ENCODE data around the gene PRRG1.
"Not testable (repeated sequence)": the region's sequence is repeated elsewhere in the genome, so short reads cannot be mapped to it uniquely, and the experiment has no call there.

The PRRG1 gene

GRCh38 chrX:37378830-37379229, 29.7 kb downstream of the PRRG1 start:
- no peak for DNase-seq

DNA sequence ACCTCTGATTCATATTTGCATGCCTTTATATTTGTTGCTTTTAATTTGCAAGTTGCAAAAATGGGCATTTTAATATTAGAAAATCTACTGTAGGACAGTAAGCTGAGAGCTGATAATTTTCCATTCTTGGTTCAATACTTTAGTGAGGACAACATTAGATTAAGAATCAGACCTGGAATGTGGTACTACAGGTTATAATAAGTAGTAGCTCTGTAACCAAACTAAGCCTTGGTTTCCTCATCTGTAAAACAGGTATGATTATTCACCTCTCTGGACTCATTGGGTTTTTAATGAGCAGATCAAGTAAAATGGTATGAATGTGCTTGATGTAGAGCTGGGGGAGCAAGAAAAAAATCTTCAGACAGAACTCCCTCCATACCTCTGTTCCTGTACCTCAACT, 31.1 kb downstream of the PRRG1 start:
- DNase-seq, result no peak

GRCh38 chrX:37380924-37381323, 31.8 kb downstream of the PRRG1 start:
- peak; percentile 11 for DNase-seq

DNA sequence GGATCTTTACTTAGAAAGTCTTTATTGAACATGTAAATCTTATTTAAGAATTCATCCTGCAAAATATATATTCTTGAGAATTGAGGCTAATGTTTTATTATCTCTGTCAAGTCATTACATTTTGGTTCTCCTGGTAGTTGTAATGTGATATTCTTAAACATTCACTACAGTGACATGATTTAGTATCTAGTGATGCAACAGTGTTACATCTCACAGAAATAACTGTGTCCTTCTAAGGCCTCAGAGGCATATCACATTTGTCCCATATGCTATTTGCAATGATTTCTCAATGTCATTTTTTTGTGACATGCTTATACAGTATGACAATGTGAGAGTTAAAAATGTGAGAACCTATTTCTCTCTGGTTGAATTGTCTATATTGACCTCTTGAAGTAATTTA, 34.1 kb downstream of the PRRG1 start:
- no peak for DNase-seq

GRCh38 chrX:37388413-37388812, 39.2 kb downstream of the PRRG1 start:
- no peak for DNase-seq

GRCh38 chrX:37405956-37406355, 56.8 kb downstream of the PRRG1 start:
- DNase-seq, result peak; percentile 8

DNA sequence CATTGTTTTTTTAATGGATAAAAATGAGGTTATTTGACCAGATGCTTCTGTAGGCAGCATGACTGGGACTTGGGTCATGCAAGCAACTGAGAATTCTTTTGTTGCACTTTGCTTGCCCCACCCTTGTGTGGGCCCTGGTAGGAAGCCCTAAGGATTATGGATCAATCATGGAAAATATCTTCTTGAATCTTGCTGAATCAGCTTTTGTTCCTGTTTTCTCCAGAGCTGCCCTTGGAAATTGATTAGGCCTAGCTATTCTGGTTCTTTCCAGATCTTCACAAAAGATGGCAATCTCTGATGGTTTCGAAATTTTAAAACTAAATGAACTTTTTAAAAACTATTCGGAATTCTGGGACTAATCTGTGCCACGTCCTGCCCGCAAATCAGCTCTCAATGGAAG, 58.6 kb downstream of the PRRG1 start:
- no peak for DNase-seq

- DNase-seq, result no peak
Observed at GRCh38 chrX:37409278-37409677, 60.1 kb downstream of the PRRG1 start.

DNA sequence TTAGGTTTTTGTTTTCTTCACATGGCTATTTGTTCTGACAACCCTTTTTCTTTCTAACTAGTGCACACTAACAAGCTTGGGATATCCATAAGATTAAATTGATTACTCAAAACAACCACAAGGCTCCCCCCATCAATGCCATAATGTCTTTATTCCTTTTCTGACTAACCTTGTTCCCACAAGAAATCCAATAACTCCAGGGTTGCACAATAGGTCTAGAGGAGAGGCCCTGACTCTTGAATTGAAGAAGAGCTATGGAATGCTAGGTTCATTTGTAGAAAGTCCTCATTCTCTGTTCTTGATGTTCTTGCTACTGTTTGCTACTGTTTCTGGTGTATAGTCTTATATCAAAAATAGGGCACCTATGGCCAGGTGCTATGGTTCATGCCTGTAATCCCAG, 71.0 kb downstream of the PRRG1 start:
- DNase-seq, result no peak

- no peak for DNase-seq
Observed at GRCh38 chrX:37420756-37421155, 71.6 kb downstream of the PRRG1 start.

DNA sequence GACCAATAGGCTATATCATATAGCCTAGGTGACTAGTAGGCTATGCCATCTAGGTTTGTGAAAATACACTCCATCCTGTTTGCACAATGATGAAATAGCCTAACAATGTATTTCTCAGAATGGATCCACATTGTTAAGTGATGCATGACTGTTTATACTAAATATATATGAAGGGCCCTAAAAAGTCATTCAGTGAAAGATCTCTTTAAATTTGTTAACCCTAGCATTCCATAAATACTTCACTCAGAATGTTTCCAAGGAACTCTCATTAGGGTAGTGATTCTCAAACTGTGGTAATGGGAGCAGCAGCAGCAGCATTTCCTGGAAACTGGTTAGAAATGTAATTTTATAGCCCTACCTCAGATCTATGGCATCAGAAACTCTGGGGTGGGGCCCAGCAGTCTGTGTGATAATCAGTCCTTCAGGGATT, 74.9 kb downstream of the PRRG1 start:
- DNase-seq, result no peak

- DNase-seq, result no peak
Observed at GRCh38 chrX:37425370-37425769, 76.2 kb downstream of the PRRG1 start.

- not testable (repeated sequence) for DNase-seq
Observed at GRCh38 chrX:37428962-37429361, 79.8 kb downstream of the PRRG1 start.

- DNase-seq, result no peak
Observed at GRCh38 chrX:37434362-37434761, 85.2 kb downstream of the PRRG1 start.

- DNase-seq, result no peak
Observed at GRCh38 chrX:37437160-37437559, 88.0 kb downstream of the PRRG1 start.

DNA sequence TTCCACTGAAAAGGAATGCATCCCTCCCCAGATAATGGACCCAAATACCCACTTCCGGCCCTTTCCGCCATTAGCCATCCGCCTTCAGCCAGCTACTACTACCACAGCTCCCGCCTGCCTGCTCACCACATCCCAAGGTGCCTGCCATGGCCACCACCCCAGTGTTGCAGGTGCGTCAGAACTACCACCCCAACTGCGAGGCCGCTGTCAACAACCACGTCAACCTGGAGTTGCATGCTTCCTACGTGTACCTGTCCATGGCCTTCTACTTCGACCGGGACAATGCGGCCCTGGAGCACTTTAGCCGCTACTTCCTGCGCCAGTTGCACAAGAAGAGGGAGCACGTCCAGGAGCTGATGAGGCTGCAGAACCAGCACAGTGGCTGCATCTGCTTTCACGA, 92.2 kb downstream of the PRRG1 start:
- DNase-seq, result no peak

- no peak for DNase-seq
Observed at GRCh38 chrX:37445182-37445581, 96.0 kb downstream of the PRRG1 start.

DNA sequence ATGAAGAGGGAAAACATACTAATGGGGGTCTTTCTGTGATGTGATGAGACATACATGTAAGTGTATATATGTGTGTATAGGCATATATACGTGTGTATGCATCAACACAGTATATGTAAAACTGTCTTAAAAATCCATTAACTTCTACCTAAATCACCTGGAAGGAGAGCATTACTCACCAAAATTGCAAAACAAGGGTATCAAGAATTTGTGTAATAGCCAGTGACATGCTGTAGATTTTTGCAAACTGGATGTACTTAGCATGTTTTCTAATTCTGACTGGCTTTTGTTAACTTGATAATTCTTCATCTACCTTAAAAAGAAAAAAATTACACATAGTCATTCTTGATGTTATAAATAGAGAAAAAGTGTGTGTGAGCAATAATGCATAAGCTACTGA, 104.7 kb downstream of the PRRG1 start:
- DNase-seq, result no peak

GRCh38 chrX:37454537-37455285, 105.5 kb downstream of the PRRG1 start:
- DNase-seq, result no peak

DNA sequence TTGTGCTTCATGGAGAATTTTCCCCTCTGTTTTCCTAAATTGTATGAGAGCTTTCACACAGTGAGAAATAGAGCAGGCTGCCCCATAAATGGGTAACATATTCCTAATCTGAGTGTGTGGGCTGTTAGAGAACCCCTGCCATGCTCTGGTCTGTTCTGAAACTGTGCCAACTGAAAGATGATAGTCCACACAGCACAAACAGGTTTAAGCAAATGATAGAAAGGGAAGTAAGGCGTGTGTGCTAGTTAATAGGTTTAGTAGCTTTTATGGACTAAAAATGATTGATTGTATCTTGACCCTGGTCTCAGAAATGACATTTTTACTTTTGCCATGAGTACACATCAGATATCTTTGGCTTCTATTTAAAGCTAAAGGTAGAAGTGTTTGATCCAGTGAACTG, 106.2 kb downstream of the PRRG1 start:
- no peak for DNase-seq

DNA sequence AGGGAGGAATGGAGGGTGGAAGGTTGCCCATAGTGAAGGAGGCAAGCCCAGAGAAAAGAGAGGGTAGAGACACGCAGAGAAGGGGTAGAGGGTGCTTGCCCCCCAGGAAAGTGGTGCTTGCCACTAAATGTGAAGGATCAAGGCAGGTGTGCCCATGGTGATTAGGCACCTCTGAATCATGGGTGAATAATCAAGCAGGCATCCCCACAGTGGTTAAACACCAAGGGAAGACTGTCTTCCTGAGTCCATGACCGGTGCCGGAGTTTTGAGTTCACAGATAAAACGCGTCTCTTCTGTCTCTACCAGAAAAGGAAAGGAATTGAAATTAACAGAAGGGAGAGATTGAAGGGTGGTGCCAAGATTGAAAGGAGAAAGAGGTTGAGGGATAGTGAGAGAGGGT, 111.1 kb downstream of the PRRG1 start:
- DNase-seq, result not testable (repeated sequence)

- no peak for DNase-seq
Observed at GRCh38 chrX:37462346-37462745, 113.2 kb downstream of the PRRG1 start.

DNA sequence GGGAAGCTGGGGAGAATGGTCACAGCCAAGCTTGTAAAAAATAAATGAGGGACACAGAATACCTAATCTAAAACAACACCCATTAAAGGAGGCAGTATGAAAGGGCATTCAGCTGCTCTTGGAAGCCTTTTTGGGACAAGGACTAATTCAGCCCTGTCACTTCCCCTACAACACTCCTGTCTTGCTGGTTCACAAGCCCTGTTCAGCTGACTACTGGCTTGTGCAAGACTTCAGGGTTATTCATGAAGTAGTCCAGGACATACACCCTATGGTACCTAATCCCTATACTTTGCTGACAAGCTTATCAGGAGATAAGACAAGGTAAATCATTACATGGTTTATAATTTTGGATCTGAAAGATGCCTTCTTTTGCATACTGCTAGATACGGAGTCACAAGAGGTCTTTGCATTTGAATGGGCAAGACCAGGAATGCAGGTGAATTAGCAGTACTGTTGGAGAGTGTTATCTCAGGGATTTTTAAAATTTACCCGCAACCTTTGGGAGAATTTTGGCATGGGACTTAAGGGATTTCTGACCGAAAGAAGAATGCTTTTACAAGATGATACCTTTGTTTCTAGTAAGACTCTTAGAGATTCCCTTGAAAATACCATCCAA, 119.1 kb downstream of the PRRG1 start:
- no peak for DNase-seq

GRCh38 chrX:37470711-37471110, 121.5 kb downstream of the PRRG1 start:
- DNase-seq, result no peak

DNA sequence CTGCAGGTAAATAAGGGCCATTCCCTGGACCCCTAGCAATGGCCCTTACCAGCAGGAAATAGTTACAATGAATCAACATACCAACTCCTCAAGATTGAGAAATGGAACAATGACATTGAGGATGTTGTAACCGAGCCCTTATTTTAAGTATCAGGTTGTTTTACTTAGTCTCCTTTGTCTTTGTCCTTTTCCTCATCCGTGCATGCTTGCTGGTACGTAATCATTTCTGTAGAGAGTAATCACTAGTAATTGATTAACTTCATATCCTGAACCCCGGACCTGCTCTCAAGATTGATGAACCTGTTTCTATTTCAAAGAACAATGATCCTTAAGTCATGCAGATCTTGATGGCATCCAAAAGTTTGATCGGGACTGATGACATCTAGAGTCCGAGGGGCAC, 123.7 kb downstream of the PRRG1 start:
- no peak for DNase-seq

All from eye (tissue), 1 donor.